ENCODE results near the gene ATP5MC3.

DNA sequence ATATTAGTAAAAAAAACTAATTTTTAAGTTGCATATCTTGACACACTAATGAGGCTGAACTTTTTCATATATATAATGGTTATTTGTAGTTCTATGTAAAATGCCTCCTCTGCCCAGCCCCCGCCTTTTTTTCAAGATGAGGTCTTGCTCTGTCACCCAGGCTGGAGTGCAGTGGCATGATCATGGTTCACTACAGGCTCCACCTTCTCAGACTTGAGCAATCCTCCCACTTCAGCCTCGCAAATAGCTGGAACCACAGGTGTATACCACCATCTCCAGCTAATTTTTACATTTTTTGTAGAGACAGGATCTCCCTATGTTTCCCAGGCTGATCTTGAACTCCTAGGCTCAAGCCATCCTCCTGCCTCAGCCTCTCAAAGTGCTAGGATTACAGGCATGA is 37.8 kb downstream of the ATP5MC3 start:
- TF ChIP-seq POLR2A (IDR thresholded peaks at IDR 0.05) = no peak
- TF ChIP-seq, protein P1, sequence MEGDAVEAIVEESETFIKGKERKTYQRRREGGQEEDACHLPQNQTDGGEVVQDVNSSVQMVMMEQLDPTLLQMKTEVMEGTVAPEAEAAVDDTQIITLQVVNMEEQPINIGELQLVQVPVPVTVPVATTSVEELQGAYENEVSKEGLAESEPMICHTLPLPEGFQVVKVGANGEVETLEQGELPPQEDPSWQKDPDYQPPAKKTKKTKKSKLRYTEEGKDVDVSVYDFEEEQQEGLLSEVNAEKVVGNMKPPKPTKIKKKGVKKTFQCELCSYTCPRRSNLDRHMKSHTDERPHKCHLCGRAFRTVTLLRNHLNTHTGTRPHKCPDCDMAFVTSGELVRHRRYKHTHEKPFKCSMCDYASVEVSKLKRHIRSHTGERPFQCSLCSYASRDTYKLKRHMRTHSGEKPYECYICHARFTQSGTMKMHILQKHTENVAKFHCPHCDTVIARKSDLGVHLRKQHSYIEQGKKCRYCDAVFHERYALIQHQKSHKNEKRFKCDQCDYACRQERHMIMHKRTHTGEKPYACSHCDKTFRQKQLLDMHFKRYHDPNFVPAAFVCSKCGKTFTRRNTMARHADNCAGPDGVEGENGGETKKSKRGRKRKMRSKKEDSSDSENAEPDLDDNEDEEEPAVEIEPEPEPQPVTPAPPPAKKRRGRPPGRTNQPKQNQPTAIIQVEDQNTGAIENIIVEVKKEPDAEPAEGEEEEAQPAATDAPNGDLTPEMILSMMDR (IDR thresholded peaks at IDR 0.05) = no peak

Measured in right lobe of liver (tissue), 4 donors.